ENCODE measurements around the gene B3GAT2.

The B3GAT2 gene

DNA sequence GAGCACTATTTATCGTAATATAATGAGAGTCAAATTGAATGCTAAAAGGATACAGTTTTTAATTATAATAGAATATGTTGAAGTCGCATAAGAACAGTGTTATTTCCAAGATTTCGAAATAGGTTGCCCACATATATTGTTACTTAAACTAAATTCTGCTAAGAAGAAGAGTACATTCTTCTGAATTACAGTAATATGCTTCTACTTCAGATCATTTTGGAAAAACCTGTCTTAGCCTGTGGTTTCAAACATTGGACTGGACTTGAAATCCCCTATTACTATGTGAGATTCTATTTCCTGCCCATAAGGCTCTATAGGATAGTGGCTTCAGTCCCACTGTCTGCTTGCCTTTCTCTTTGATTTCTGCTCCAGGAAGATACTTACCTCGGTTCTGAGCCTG, 137.2 kb downstream of the B3GAT2 start:
- H3K4ac ChIP-seq (ENCODE audit: low read length), result no peak overlapping the region
- no peak overlapping the region for H3K9ac ChIP-seq (ENCODE audit: low read depth, low read length, poor library complexity)
- no peak overlapping the region for H2BK15ac ChIP-seq (ENCODE audit: low read length)
- no peak overlapping the region for H3K18ac ChIP-seq (ENCODE audit: low read length)
- no peaks in the 10 kb centered on the region for H3K27me3 ChIP-seq (ENCODE audit: control insufficient read depth in 3 of 3, insufficient read depth in 3 of 3, low read depth in 1 of 3, low read length in 3 of 3)
- H3K36me3 ChIP-seq (replicated peaks in 1 of 2; ENCODE audit: control insufficient read depth in 2 of 2, insufficient read depth in 2 of 2, low read length in 2 of 2), result no peaks in the 10 kb centered on the region
- no peak for DNase-seq (ENCODE audit: low spot score)
- no peaks in the 10 kb centered on the region for H3K4me1 ChIP-seq (ENCODE audit: control insufficient read depth in 2 of 2, insufficient read depth in 1 of 2, low read depth in 1 of 2, low read length in 2 of 2)
- WGBS, 2 donors (ENCODE audit: extremely low coverage in 2 of 2, insufficient read length in 2 of 2, insufficient replicate concordance in 1 of 2), result no CpG with 5 or more reads among the region's 4 CpGs
- no peak overlapping the region for H2BK5ac ChIP-seq (ENCODE audit: low read length)
- H4K8ac ChIP-seq (ENCODE audit: low read depth, low read length), result no peak overlapping the region
- H3K4me2 ChIP-seq (ENCODE audit: insufficient read depth, low read length, poor library complexity, severe bottlenecking), result no peak overlapping the region
- no peaks in the 10 kb centered on the region for H3K9me3 ChIP-seq (replicated peaks in 1 of 2; ENCODE audit: control insufficient read depth in 2 of 2, insufficient read depth in 1 of 2, low read depth in 1 of 2, low read length in 2 of 2)
- H3K23ac ChIP-seq (ENCODE audit: low read depth, low read length, poor library complexity), result no peak overlapping the region
- no peak overlapping the region for H3K14ac ChIP-seq (ENCODE audit: low read length)
- no peak overlapping the region for H2BK12ac ChIP-seq (ENCODE audit: low read length)
- no peak overlapping the region for H2AFZ ChIP-seq (ENCODE audit: low read length)
- no peak overlapping the region for H4K91ac ChIP-seq (ENCODE audit: low read depth, low read length, poor library complexity)
- no peak overlapping the region for H3K4me3 ChIP-seq (ENCODE audit: low read length in 2 of 2)
- no peak overlapping the region for H2AK5ac ChIP-seq (ENCODE audit: low read depth, low read length)
- H3K27ac ChIP-seq (replicated peaks; ENCODE audit: low read length), result no peak overlapping the region
- no peak overlapping the region for H2BK120ac ChIP-seq (ENCODE audit: low read depth, low read length)
- no peaks in the 10 kb centered on the region for H3K79me1 ChIP-seq (ENCODE audit: low read depth, low read length)

DNA sequence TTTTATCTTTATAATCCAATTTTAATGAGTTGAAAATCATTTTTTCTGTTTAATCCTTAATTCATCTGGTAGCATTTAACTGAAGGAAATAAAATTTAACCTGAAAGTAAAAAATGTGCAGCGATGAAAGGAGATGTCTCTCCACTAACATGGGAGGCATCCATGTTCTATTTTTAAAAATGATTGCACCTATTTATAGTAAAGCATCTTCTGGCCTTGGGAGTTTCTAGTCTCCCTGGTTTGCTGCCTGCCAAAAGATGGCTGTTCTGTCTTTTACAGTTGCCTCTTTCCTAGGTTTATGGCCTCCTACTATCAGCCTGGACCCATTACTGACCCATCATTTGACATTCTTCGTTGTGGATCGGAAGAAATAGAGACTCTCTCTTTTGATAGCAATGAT, 143.0 kb downstream of the B3GAT2 start:
- no CpG with 5 or more reads among the region's 3 CpGs for WGBS, 2 donors (ENCODE audit: extremely low coverage in 2 of 2, insufficient read length in 2 of 2, insufficient replicate concordance in 1 of 2)
- H3K79me1 ChIP-seq (ENCODE audit: low read depth, low read length), result no peaks in the 10 kb centered on the region
- no peak overlapping the region for H3K14ac ChIP-seq (ENCODE audit: low read length)
- no peak overlapping the region for H2BK12ac ChIP-seq (ENCODE audit: low read length)
- H3K4me1 ChIP-seq (ENCODE audit: control insufficient read depth in 2 of 2, insufficient read depth in 1 of 2, low read depth in 1 of 2, low read length in 2 of 2), result no peaks in the 10 kb centered on the region
- H2BK5ac ChIP-seq (ENCODE audit: low read length), result no peak overlapping the region
- H3K27ac ChIP-seq (replicated peaks; ENCODE audit: low read length), result no peak overlapping the region
- H2AK5ac ChIP-seq (ENCODE audit: low read depth, low read length), result no peak overlapping the region
- H3K9ac ChIP-seq (ENCODE audit: low read depth, low read length, poor library complexity), result no peak overlapping the region
- no peaks in the 10 kb centered on the region for H3K36me3 ChIP-seq (replicated peaks in 1 of 2; ENCODE audit: control insufficient read depth in 2 of 2, insufficient read depth in 2 of 2, low read length in 2 of 2)
- no peak overlapping the region for H4K8ac ChIP-seq (ENCODE audit: low read depth, low read length)
- H3K9me3 ChIP-seq (replicated peaks in 1 of 2; ENCODE audit: control insufficient read depth in 2 of 2, insufficient read depth in 1 of 2, low read depth in 1 of 2, low read length in 2 of 2), result no peaks in the 10 kb centered on the region
- no peaks in the 10 kb centered on the region for H3K27me3 ChIP-seq (ENCODE audit: control insufficient read depth in 3 of 3, insufficient read depth in 3 of 3, low read depth in 1 of 3, low read length in 3 of 3)
- H3K4me2 ChIP-seq (ENCODE audit: insufficient read depth, low read length, poor library complexity, severe bottlenecking), result no peak overlapping the region
- no peak overlapping the region for H2BK120ac ChIP-seq (ENCODE audit: low read depth, low read length)
- H3K4ac ChIP-seq (ENCODE audit: low read length), result no peak overlapping the region
- no peak overlapping the region for H3K4me3 ChIP-seq (ENCODE audit: low read length in 2 of 2)
- H3K23ac ChIP-seq (ENCODE audit: low read depth, low read length, poor library complexity), result no peak overlapping the region
- DNase-seq (ENCODE audit: low spot score), result no peak
- H3K18ac ChIP-seq (ENCODE audit: low read length), result no peak overlapping the region
- no peak overlapping the region for H2BK15ac ChIP-seq (ENCODE audit: low read length)
- no peak overlapping the region for H4K91ac ChIP-seq (ENCODE audit: low read depth, low read length, poor library complexity)
- H2AFZ ChIP-seq (ENCODE audit: low read length), result no peak overlapping the region

DNA sequence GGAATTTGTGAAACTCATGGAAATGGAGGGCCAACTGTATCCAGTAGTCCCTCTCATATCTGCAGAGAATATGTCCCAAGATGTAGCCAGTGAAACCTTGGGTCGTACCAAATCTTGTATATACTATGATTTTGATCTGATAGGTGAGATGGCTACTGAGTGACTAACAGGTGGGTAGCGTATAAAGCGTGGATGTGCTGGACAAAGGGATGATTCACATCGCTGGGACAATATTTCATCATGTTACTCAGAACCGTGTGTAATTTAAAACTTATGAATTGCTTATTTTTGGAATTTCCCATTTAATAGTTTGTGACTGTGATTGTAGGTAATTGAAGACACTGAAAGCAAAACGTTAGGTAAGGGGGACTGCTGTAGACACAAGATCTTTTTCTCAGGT, 145.1 kb downstream of the B3GAT2 start:
- Histone ChIP-seq H2BK120ac (ENCODE audit: low read depth, low read length) (no peak overlapping the region), H2AK5ac (ENCODE audit: low read depth, low read length) (no peak overlapping the region), H3K4ac (ENCODE audit: low read length) (no peak overlapping the region), H3K27ac (replicated peaks; ENCODE audit: low read length) (no peak overlapping the region), H3K4me3 (ENCODE audit: low read length in 2 of 2) (no peak overlapping the region), H4K91ac (ENCODE audit: low read depth, low read length, poor library complexity) (no peak overlapping the region), H3K9ac (ENCODE audit: low read depth, low read length, poor library complexity) (no peak overlapping the region), H3K27me3 (ENCODE audit: control insufficient read depth in 3 of 3, insufficient read depth in 3 of 3, low read depth in 1 of 3, low read length in 3 of 3) (no peaks in the 10 kb centered on the region), H2BK12ac (ENCODE audit: low read length) (no peak overlapping the region), H2BK15ac (ENCODE audit: low read length) (no peak overlapping the region), H3K4me1 (ENCODE audit: control insufficient read depth in 2 of 2, insufficient read depth in 1 of 2, low read depth in 1 of 2, low read length in 2 of 2) (no peaks in the 10 kb centered on the region), H3K36me3 (replicated peaks in 1 of 2; ENCODE audit: control insufficient read depth in 2 of 2, insufficient read depth in 2 of 2, low read length in 2 of 2) (no peaks in the 10 kb centered on the region), H3K4me2 (ENCODE audit: insufficient read depth, low read length, poor library complexity, severe bottlenecking) (no peak overlapping the region), H3K18ac (ENCODE audit: low read length) (no peak overlapping the region), H3K14ac (ENCODE audit: low read length) (no peak overlapping the region), H4K8ac (ENCODE audit: low read depth, low read length) (no peak overlapping the region), H3K23ac (ENCODE audit: low read depth, low read length, poor library complexity) (no peak overlapping the region), H2BK5ac (ENCODE audit: low read length) (no peak overlapping the region), H3K9me3 (replicated peaks in 1 of 2; ENCODE audit: control insufficient read depth in 2 of 2, insufficient read depth in 1 of 2, low read depth in 1 of 2, low read length in 2 of 2) (no peaks in the 10 kb centered on the region), H2AFZ (ENCODE audit: low read length) (no peak overlapping the region), H3K79me1 (ENCODE audit: low read depth, low read length) (no peaks in the 10 kb centered on the region)
- WGBS, 2 donors (ENCODE audit: extremely low coverage in 2 of 2, insufficient read length in 2 of 2, insufficient replicate concordance in 1 of 2), result no CpG with 5 or more reads among the region's 6 CpGs
- DNase-seq (ENCODE audit: low spot score), result no peak
